K562 (cell line): ENCODE results near the gene VMP1. TPM values are rescaled to one million over a fixed set of nuclear protein-coding genes. Genes with fewer than 3 reads are reported as not detected.

Source experiments
- ATF3 ChIP-seq, 2 experiments: fragments of 450-650 bp in 1 of 2; sonication (generic) in 1 of 2; formaldehyde crosslinking in 1 of 2; IDR thresholded peaks in 1 of 2; conservative IDR thresholded peaks in 1 of 2; 2 replicates each; pipeline versions ENCODE4 v1.6.1 to v1.8.1; 2016 to 2023; ENCODE audit warnings: mild to moderate bottlenecking in 2 of 2, moderate library complexity in 2 of 2, inconsistent platforms in 1 of 2, missing genetic modification reagents in 1 of 2
- BHLHE40 ChIP-seq: IDR thresholded peaks from 2 replicates; pipeline ENCODE4 v1.6.1; 2011; ENCODE audit warnings: low read length, improper control_type of control experiment
- CREM ChIP-seq: IDR thresholded peaks from 2 replicates; pipeline ENCODE4 v1.6.1; 2014; ENCODE audit warnings: antibody characterized with exemption, low read depth
- EHMT2 ChIP-seq: fragments of 450-650 bp; IDR thresholded peaks from 2 replicates; pipeline ENCODE4 v1.6.1; 2018; ENCODE audit warnings: antibody characterized with exemption
- GTF2E2 ChIP-seq: fragments of 200-800 bp; sonication (Bioruptor generic); IDR thresholded peaks from 2 replicates; pipeline ENCODE4 v1.6.1; 2016; ENCODE audit warnings: missing genetic modification characterization, missing compliant biosample characterization
- HDAC1 ChIP-seq, 2 experiments: fragments of 450-650 bp; IDR thresholded peaks; 2 replicates each; pipeline ENCODE4 v1.6.1; 2016 to 2017; ENCODE audit warnings: inconsistent platforms in 1 of 2, mild to moderate bottlenecking in 1 of 2, moderate library complexity in 1 of 2
- LARP7 ChIP-seq: fragments of 450-650 bp; IDR thresholded peaks from 2 replicates; pipeline ENCODE4 v1.6.1; 2016
- NCOA1 ChIP-seq: fragments of 450-650 bp; IDR thresholded peaks from 2 replicates; pipeline ENCODE4 v1.6.1; 2016; ENCODE audit warnings: low read depth
- NKRF ChIP-seq: fragments of 450-650 bp; IDR thresholded peaks from 2 replicates; pipeline ENCODE4 v1.6.1; 2016; ENCODE audit warnings: borderline replicate concordance
- PCBP1 ChIP-seq: fragments of 200-400 bp; formaldehyde crosslinking; IDR thresholded peaks from 2 replicates; pipeline ENCODE4 v1.6.1; 2018; ENCODE audit warnings: mild to moderate bottlenecking, low read depth, low read length; ENCODE audit not compliant: poor library complexity, severe bottlenecking
- PPARD ChIP-seq: fragments of 250-450 bp; sonication (Bioruptor Pico); IDR thresholded peaks from 2 replicates; pipeline ENCODE4 v1.8.0; 2022; ENCODE audit warnings: inconsistent platforms, mild to moderate bottlenecking, moderate library complexity
- RBM17 ChIP-seq: fragments of 200-400 bp; formaldehyde crosslinking; IDR thresholded peaks from 2 replicates; pipeline ENCODE4 v1.6.1; 2017; ENCODE audit warnings: low read depth, mild to moderate bottlenecking, low read length, borderline replicate concordance
- SMAD2 ChIP-seq: fragments of 150-350 bp; IDR thresholded peaks from 2 replicates; pipeline ENCODE4 v1.6.1; 2014; ENCODE audit warnings: low read depth, mild to moderate bottlenecking, low read length
- SREBF1 ChIP-seq: fragments of 150-350 bp; IDR thresholded peaks from 2 replicates; pipeline ENCODE4 v1.6.1; 2014; ENCODE audit warnings: antibody characterized with exemption, low read depth, low read length, borderline replicate concordance
- SRSF3 ChIP-seq: fragments of 200-400 bp; formaldehyde crosslinking; IDR thresholded peaks from 2 replicates; pipeline ENCODE4 v1.6.1; 2016; ENCODE audit warnings: mild to moderate bottlenecking, low read length, moderate library complexity; ENCODE audit not compliant: insufficient read depth
- TCF7 ChIP-seq: sonication (generic); IDR thresholded peaks from 2 replicates; pipeline ENCODE4 v1.6.1; 2016; ENCODE audit warnings: antibody characterized with exemption, borderline replicate concordance
- TFAM ChIP-seq: fragments of 250-450 bp; sonication (Bioruptor Pico); conservative IDR thresholded peaks from 2 replicates; pipeline ENCODE4 v1.5.0; 2021; ENCODE audit warnings: mild to moderate bottlenecking, moderate library complexity
- THRA ChIP-seq: fragments of 450-650 bp; IDR thresholded peaks from 2 replicates; pipeline ENCODE4 v1.6.1; 2017; ENCODE audit warnings: mild to moderate bottlenecking, moderate library complexity
- TRIM28 ChIP-seq: fragments of 450-650 bp; IDR thresholded peaks from 2 replicates; pipeline ENCODE4 v1.6.1; 2017
- U2AF1 ChIP-seq: fragments of 200-400 bp; formaldehyde crosslinking; optimal IDR thresholded peaks from 2 replicates; pipeline ENCODE3; 2017; ENCODE audit warnings: mild to moderate bottlenecking, low read depth, low read length, moderate library complexity
- XRCC5 ChIP-seq: fragments of 200-400 bp; formaldehyde crosslinking; IDR thresholded peaks from 2 replicates; pipeline ENCODE4 v1.6.1; 2017; ENCODE audit warnings: low read depth, mild to moderate bottlenecking, low read length
- ZNF121 ChIP-seq: sonication (generic); formaldehyde crosslinking; conservative IDR thresholded peaks from 2 replicates; pipeline ENCODE4 v1.8.0; 2022; ENCODE audit warnings: missing genetic modification reagents
- ZNF398 ChIP-seq: fragments of 250-450 bp; sonication (Bioruptor Pico); IDR thresholded peaks from 2 replicates; pipeline ENCODE4 v1.8.0; 2021; ENCODE audit warnings: moderate library complexity, mild to moderate bottlenecking, inconsistent platforms
- ZNF57 ChIP-seq: fragments of 450-650 bp; formaldehyde crosslinking; IDR thresholded peaks from 2 replicates; pipeline ENCODE4 v1.4.0; 2020; ENCODE audit warnings: mild to moderate bottlenecking, moderate library complexity
- ZNF586 ChIP-seq: fragments of 450-650 bp; formaldehyde crosslinking; conservative IDR thresholded peaks from 2 replicates; pipeline ENCODE4 v1.4.0; 2020; ENCODE audit warnings: mild to moderate bottlenecking, moderate library complexity
- ZSCAN29 ChIP-seq: fragments of 450-650 bp; IDR thresholded peaks from 2 replicates; pipeline ENCODE4 v1.6.1; 2017
- polyA plus RNA-seq, 8 experiments: library from polyadenylated mRNA; depleted of rRNA in 4 of 8; stranded (reverse) in 5 of 8; unstranded in 3 of 8; fragments of >200 nt; fragmentation: Nextera tagmentation in 2 of 8; fragmentation: Illumina TruSeq in 1 of 8; extraction: Ambion mirVana in 2 of 8; extraction: Trizol in 1 of 8; gene quantifications; 2 replicates each; pipeline versions ENCODE4 v1.2.1 to v1.2.3, GENCODE V29; 2011 to 2014; ENCODE audit warnings: inconsistent platforms in 1 of 8, missing spikeins in 1 of 8
- total RNA-seq, 7 experiments: library from RNA; depleted of rRNA in 6 of 7; stranded (reverse); fragments of >200 nt in 6 of 7; fragmentation: Illumina TruSeq in 2 of 7; extraction: Trizol in 2 of 7; gene quantifications; 2 replicates each; pipeline versions ENCODE4 v1.2.1 to v1.2.3, GENCODE V29; 2011 to 2021; ENCODE audit warnings: low replicate concordance in 1 of 7

The VMP1 gene
- total and polyA plus RNA-seq, 9 of the 15 experiments (the other 6 are each of a cell fraction or from before 2014, with no cell fraction given) = 123 to 304 (median 151) TPM

GRCh38 chr17:59712862-59713261, 5.4 kb downstream of the VMP1 start (continued):
- no peak for TF ChIP-seq THRA
- TF ChIP-seq TFAM (CRISPR knock-in tag) = no peak
- no peak for TF ChIP-seq PPARD (CRISPR knock-in tag)
- no peak for TF ChIP-seq RBM17
- TF ChIP-seq NKRF = no peak
- TF ChIP-seq SRSF3 = no peak
- no peak for TF ChIP-seq BHLHE40
- 0 out of 2 replicates have a peak, but pooled peaks have one; percentile 32 for TF ChIP-seq TRIM28
- TF ChIP-seq EHMT2 = no peak
- TF ChIP-seq ZNF398 (CRISPR knock-in tag) = no peak
- TF ChIP-seq LARP7 = no peak
- TF ChIP-seq SREBF1 = no peak
- TF ChIP-seq GTF2E2 (tag) = no peak
- TF ChIP-seq HDAC1 (IDR thresholded peaks at IDR 0.05) = peak in 1 of 2 experiments; percentile 22; a peak in 1 of 4 replicates
- peak; percentile 51 for TF ChIP-seq ATF3 (IDR thresholded peaks at IDR 0.05)
- no peak for TF ChIP-seq ATF3 (CRISPR knock-in tag; conservative IDR thresholded peaks at IDR 0.05)
- TF ChIP-seq TCF7 = no peak
- TF ChIP-seq CREM = no peak
- TF ChIP-seq NCOA1 = no peak
- TF ChIP-seq SMAD2 = no peak
- TF ChIP-seq ZSCAN29 = no peak
- no peak for TF ChIP-seq PCBP1
- no peak for TF ChIP-seq U2AF1
- no peak for TF ChIP-seq XRCC5
- no peak for TF ChIP-seq ZNF121 (CRISPR knock-in tag)
- TF ChIP-seq ZNF57 (CRISPR knock-in tag) = no peak
- no peak for TF ChIP-seq ZNF586 (CRISPR knock-in tag)
